HuH-7 (cell line): Measurements from ENCODE around the gene SPSB4.
"Not testable (repeated sequence)": the region's sequence is repeated elsewhere in the genome, so short reads cannot be mapped to it uniquely, and the experiment has no call there.

ENCODE experiments used
- DNase-seq: peaks from one replicate; pipeline ENCODE4 v3.0.0; 2011; ENCODE audit warnings: low spot score

Gene SPSB4

DNA sequence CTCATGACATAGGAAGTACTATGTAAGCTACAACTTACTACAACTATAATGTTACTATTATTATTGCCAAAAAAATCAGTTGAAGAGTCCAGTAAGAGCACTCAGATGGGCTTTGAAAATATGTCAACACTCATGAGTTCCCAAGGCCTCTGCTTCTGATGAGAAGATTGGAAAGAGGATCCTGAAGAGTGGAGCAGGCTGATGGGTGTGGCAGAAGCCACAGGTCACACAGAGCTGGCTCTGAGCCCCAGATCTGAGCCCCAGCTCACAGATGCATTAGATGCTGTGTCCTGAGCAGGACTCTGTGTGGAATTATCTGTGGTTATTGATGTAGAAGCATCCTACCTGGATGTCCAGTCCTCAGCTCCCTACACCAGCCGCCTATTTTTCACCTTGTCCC is 65.6 kb downstream of the SPSB4 start:
- DNase-seq, result no peak

GRCh38 chr3:141117982-141118381 is 66.8 kb downstream of the SPSB4 start:
- not testable (repeated sequence) for DNase-seq

DNA sequence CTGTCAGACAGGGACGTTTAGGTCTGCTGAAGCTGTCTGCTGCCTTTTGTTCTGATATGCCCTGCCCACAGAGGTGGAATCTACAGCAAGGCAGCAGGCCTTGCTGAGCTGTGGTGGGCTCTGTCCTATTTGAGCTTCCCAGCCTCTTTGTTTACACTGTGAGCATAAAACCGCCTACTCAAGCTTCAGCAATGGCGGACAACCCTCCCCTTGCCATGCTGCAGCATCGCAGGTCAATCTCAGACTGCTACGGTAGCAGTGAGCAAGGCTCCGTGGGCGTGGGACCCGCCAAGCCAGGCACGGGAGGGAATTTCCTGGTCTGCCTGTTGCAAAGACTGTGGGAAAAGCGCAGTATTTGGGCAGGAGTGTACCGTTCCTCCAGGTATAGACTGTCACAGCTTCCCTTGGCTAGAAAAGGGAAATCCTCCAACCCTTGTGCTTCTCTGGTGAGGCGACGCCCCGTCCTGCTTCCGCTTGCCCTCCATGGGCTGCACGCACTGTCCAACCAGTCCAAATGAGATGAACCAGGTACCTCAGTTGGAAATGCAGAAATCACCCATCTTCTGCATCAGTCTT is 71.4 kb downstream of the SPSB4 start:
- no peak for DNase-seq

GRCh38 chr3:141123677-141124410 is 72.7 kb downstream of the SPSB4 start:
- no peak for DNase-seq

DNA sequence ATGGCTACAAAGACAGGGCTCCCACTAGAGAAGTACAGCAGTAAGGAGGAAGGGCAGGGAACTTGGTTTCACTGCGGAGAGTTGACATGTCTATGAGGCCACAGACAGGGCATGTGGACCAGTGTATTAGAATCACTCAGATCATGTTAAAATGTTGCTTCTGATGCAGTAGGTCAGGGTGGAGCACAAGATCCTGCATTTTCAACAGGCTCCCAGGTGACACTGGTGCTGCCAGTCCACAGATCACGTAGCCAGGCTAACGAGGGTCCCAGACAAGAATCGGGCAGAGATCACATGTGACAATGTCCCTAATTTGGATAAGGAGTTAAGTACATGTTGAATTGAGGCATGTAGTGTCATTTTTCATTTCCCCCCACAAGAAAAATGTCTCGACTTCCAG is 73.6 kb downstream of the SPSB4 start:
- no peak for DNase-seq

DNA sequence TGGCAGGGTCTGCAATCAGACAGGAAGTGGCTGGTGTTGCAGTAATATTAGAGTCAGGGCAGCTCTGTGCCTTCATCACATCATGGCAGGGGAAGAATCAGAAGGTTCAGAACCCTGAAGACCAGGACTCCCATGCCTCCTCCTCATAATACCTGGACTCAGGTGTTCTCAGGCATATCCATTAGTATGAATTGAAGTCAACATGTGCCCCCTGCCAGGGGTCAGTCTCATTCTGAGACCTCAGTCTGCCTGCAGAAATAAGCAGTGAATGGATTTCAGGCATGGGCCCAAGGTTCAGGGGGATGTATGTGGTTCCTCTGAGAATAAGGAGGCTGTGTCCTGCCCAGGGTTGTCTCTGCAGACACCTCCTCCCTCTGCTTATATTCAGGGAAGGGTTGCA is 74.2 kb downstream of the SPSB4 start:
- no peak for DNase-seq

GRCh38 chr3:141126661-141127343 is 75.7 kb downstream of the SPSB4 start:
- DNase-seq, result no peak

DNA sequence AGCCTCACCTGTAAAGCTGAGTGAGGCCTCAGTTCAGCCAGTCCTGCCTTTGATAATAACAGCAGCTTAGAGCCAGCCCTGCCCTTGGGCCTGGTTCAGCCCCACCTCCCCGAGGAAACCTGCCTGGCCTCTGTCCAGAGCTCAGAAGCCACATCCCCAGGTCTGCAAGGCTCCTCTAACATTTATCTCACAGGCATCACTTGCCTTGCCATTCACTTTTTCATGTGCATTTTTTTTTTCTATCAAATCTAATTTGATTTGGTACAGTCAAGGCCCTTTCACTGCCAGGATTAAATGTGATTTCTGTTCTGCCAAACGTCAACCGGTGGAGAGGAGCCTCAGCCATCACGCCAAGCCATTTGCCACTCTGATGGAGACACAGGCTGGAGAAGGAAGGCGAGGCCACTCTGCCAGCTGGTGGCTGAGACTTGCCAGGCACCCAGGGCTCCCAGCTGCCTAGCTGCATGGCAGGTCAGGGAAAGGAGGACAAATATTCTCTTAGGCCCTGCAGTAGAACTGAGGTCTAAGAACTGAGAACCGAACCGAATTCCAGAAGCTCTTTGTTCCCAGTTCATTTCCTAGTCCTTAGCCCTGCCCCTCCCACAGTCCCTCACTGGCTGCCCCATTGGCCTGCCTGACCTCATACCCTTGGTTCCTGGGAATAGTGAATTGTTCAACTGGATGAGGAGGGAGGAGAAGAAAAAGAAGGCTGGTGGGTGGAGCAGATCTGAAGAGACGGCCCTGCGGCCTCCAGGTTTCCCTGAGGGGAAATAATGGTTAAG is 76.4 kb downstream of the SPSB4 start:
- DNase-seq, result no peak

DNA sequence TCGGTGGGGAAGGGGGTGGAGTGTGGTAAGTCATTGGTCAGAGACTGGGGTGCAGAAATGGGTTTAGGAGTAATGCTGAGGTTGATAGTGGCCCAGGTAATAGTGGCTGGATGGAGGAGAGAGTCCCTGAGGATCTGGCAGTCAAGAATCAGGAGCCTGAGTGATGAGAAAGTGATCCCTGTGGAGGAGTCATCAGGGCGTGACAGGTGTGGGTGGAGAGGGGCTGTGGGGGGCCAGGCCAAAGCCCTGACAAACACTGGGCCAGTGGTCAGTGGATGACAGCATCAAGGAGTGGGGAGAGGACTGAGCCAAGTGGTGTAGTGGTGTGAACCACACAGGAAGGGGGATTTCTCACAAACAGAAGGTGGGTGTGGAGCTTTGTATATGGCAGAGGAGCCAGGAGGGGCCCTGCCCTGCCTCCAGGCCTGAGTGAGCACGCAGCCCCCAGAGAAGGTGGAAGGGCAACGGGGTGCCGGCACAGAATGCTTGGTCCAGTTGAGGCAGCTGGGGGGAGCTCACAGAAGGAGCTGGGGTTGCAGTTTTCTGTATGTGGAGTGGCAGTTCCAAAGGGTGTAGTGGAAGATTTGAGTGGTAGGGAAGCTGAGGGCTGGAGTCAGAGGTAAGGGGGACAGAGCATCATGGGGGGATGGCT is 77.1 kb downstream of the SPSB4 start:
- no peak for DNase-seq

GRCh38 chr3:141129049-141129448 is 77.9 kb downstream of the SPSB4 start:
- no peak for DNase-seq

GRCh38 chr3:141129541-141130011 is 78.4 kb downstream of the SPSB4 start:
- DNase-seq, result no peak

- DNase-seq, result no peak
Measured at GRCh38 chr3:141143517-141143916, 92.4 kb downstream of the SPSB4 start.

DNA sequence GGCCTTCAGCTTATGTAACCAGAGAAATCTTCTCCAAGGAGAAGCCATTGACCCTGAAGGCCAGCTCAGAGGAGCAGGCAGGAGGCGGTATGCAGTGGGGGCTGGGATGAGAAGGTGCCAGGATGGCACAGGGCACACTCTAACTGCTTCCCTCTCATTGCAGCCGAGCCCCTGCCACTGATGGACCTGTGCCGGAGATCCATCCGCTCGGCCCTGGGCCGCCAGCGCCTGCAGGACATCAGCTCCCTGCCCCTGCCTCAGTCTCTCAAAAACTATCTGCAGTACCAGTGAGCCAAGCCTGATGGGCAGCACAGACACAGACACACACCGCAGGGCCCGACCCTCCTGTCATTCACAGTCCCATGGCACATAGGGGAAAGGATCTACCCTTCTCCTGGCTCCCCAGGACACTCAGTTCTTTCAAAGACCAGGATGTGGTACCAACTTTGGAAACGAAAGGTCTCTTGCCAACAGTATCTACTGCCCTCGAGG is 95.9 kb downstream of the SPSB4 start:
- no peak for DNase-seq

- DNase-seq, result no peak
Measured at GRCh38 chr3:141147657-141148056, 96.5 kb downstream of the SPSB4 start.

GRCh38 chr3:141148169-141148568 is 97.0 kb downstream of the SPSB4 start:
- DNase-seq, result no peak

- no peak for DNase-seq
Measured at GRCh38 chr3:141148770-141149169, 97.6 kb downstream of the SPSB4 start.

DNA sequence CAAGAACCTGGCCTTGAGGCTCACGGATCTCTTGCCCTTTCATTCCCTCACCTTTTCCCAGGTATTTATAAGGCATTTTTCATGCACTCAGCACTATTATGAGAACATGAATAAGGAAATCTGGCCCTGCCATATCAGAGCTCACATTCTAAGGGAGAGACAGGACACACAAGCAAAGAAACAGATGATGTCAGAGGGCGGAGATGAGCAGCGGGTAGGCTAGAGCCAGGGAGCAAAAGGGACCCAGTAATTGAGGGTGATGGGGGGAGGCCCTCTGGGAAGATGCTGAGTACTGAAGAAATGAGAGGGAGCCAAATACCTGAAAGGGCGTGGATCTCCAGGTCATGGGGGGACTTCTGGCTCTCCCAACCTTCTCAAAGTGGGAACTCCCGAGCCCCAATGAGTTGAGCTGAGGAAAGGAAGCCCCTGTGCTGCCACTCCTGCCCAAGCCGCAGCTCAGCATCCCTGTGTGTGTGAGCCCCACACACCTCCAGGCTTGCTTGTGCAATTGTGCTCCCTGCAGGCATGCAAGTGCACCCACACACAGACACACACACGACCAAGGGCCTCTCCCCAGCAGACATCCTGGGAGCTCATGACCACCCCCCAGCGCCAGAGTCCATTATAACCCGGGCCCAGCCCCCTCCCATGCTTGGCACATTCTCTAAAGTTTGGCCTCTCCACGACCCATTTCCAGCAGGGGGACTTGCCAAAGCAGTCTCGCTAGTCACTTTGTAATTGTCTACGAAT is 99.1 kb downstream of the SPSB4 start:
- no peak for DNase-seq

- DNase-seq, result no peak
Measured at GRCh38 chr3:141150931-141151330, 99.8 kb downstream of the SPSB4 start.

DNA sequence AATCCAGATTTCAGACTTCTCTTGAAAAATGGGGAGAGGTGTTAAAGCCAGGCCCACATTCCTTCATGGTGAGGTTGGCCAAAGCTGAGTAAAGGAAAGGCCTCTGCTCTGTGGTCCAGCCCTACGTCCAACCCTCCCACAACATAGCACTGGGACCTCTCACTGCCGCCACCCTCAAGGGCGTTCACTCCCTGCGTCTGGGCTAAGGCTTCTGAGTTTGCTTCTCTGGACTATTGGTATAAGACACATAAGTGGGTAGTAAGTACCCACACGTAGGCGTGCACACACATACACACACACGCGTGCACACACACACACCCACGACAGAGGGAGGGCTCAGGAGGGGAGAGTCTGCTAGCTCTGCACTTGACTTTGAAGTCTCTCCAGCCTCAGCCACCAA is 100.3 kb downstream of the SPSB4 start:
- no peak for DNase-seq

DNA sequence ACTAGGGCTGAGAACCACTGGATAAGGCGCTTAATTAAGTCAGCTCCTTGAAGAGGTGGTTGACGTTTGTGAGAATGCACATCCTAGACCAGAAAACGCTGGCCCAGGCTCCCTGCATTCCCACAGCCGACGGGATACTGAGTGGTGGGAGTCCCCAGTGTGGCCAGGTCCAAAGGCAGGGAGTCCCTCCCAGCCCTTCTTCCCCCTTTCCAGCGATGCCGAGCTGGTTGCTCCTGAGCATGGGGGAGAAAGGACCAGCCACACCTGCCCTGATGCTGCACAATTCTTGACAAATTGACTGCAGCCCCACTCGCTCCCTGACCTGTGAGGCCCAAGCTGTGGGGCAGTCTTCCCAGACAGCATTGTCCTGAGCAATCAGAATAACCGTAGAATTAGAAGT is 101.0 kb downstream of the SPSB4 start:
- DNase-seq, result no peak
